Daoy (cell line): ENCODE results near the gene CTDSPL2. TPM values are rescaled to one million over a fixed set of nuclear protein-coding genes. Genes with fewer than 3 reads are reported as not detected.
A peak's percentile ranks its signal among the peaks of the same experiment; 100 is the strongest.
"Not testable (repeated sequence)": the region's sequence is repeated elsewhere in the genome, so short reads cannot be mapped to it uniquely, and the experiment has no call there.

Experiments
- DNase-seq: peaks from one replicate; pipeline ENCODE4 v3.0.0-alpha.2; 2015; ENCODE audit warnings: low read depth
- total RNA-seq: library from RNA; depleted of rRNA; stranded (reverse); fragments of >200 nt; shearing (Covaris generic); gene quantifications from 2 replicates; pipeline ENCODE4 v1.2.3, GENCODE V29; 2014; rRNA removed

The CTDSPL2 gene
- total RNA-seq, result 43.8 and 72.5 TPM in 2 replicates

GRCh38 chr15:44426975-44427755 lies at the start of gene CTDSPL2:
CTDSPL2 (plus strand) TSS chr15:44427629; CDS start chr15:44459015, 31,386 bp downstream.
- DNase-seq, result peak; percentile 99

- no peak for DNase-seq
Measured at GRCh38 chr15:44381236-44381635, 46.2 kb upstream of the CTDSPL2 start.

DNA sequence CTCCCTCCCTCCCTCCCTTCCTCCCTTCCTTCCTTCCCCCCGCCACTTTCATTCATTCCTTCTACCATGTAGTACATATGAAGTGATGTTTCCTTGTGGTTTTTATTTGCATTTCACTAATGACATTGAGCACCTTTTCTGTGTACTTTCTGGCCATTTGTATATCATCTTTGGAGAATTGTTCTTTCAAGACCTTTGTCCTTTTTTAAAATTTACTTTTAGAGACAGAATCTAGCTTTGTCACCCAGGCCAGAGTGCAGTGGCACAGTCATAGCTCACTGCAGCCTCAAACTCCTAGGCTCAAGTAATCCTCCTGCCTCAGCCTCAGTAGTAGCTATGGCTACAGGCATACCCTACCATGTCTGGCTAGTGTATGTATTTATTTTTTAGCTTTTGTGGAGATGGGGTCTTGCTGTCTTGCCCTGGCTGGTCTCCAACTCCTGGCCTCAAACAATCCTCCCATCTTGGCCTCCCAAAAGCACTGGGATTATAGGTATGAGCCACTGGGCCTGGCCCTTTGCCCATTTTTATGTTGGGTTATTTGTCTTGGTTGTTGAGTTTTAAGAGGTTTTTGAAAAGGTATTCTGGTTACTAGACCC lies 42.0 kb upstream of the CTDSPL2 start:
- DNase-seq, result no peak

DNA sequence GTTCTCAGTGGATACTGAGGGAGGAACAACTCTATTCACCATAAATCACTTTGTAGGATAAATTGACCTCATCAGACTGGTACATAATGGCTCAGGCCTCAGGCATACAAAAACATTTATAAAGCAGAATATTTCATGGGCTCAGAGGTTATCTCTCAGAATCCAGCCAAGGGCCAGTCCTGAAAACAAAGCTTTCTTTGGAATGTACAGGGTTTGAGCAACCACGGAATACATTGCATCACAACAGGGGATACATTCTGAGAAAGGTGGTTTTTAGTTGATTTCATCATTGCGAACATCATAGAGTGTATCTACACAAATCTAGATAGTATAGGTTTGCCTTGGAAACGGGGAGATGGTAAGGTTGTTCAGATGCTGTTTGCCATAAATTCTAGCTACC lies 33.4 kb upstream of the CTDSPL2 start:
- no peak for DNase-seq

DNA sequence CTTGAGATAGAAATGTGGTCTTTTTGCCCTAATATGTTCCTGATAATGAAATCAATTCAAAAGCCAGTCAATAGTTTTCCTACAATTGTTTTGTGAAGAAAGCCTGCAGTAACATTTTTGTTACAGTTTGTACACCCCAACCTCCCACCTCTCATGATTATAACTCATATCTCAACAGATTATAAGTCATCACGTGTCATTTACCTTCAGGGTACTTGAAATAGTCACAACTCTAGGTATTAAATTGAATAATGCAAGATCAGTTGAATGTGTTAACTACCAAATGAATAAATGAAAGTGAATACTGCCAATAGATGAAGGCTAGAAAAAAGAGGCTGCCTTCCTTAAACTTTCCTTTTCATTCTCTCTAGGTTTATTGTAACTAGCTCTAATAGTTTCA lies 32.9 kb upstream of the CTDSPL2 start:
- no peak for DNase-seq

DNA sequence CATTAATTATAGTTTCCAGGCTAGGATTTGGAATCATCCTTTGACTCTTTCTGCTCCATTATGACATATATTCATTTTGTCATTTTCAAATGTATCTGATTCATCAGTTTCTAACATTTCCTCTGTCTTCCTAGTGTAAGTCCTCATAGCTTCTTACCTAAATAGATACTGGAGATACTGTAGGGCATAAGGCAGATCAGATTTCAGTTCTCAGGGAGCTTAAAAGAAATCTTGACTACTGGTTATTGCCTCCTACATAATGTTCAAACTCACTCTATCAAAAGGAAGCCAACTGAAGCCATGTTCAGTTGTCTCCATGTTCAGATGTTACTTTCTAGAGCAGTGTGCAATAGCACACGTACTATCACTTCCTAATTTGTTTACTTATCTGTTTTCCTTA lies 29.6 kb upstream of the CTDSPL2 start:
- DNase-seq, result no peak

GRCh38 chr15:44414001-44414400 lies 13.4 kb upstream of the CTDSPL2 start:
- DNase-seq, result no peak

- peak; percentile 71 for DNase-seq
Measured at GRCh38 chr15:44427756-44428724, 611 bp downstream of the CTDSPL2 start.

- DNase-seq, result no peak
Measured at GRCh38 chr15:44435893-44436667, 8.7 kb downstream of the CTDSPL2 start.

DNA sequence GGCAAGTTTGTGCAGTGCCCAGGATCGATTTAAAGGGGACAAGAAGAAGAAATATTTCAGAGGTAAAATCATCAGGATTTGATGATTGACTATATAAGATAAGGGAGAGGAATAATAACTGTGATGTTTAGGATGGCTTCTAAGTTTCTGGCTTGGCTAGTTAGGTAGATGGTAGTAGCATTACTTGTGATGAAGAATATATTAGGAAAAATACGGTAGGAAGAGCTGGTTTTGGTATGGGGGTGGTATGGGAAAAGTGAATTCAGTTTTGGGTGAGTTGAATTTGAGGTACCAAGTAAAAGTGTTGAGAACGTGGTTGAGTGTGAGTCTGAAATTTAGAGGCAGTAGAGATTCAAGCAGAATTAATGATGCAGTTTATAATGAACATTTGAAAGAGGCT lies 11.0 kb downstream of the CTDSPL2 start:
- no peak for DNase-seq

DNA sequence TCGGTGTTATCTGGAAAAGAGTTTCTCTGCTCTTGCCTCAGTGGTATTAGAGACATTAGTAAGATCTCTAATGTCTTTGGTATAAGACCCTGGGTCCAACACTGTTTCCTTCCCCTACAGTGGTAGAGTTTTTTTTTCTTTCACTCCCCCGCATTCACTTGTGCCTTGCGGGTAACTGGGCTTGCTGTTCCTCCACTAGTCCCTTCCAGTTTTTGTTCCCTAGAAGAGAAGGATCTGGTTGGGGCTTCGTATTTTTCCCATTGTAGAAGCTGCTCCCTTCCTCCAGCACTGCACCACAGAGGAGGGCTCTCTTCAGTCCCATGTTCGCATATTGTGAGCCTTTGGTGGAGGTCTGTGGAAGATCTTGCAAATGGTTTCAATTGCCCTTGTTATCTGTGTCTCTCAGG lies 13.7 kb downstream of the CTDSPL2 start:
- no peak for DNase-seq

- no peak for DNase-seq
Measured at GRCh38 chr15:44443515-44443914, 16.1 kb downstream of the CTDSPL2 start.

GRCh38 chr15:44447772-44448376 lies 20.4 kb downstream of the CTDSPL2 start:
- no peak for DNase-seq

- no peak for DNase-seq
Measured at GRCh38 chr15:44450172-44450571, 22.7 kb downstream of the CTDSPL2 start.

GRCh38 chr15:44453578-44454283 lies 26.3 kb downstream of the CTDSPL2 start:
- not testable (repeated sequence) for DNase-seq

GRCh38 chr15:44458429-44458828 lies 31.0 kb downstream of the CTDSPL2 start:
- DNase-seq, result no peak

GRCh38 chr15:44468709-44469385 lies 41.4 kb downstream of the CTDSPL2 start:
- peak; percentile 9 for DNase-seq

DNA sequence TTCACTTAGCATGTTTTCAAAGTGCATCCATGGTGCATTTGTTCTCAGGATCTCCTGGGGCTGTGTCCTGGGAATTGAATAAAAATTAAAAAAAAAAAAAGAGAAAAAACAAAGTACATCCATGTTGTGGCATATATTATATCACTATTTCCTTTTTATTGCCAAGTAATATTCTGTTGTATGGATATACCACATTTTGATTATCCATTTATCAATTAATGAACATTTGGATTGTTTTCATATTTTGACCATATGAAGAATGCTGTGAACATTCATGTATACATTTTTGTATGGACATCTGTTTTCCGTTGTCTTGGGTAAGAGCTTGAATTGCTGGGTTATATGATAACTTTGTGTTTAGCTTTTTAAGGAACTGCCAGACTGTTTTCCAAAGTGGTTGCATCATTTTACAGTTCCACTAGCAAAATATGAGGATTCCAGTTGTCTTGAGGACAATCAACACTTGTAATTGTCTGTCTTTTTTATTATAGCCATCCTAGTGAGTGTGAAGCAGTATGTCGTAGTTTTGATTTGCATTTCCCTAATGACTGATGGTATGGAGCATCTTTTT lies 44.5 kb downstream of the CTDSPL2 start:
- no peak for DNase-seq

- no peak for DNase-seq
Measured at GRCh38 chr15:44479343-44479742, 51.9 kb downstream of the CTDSPL2 start.
